RWPE1 (cell line): Measurements from ENCODE around the gene SNAP47.
A peak's percentile ranks its signal among the peaks of the same experiment; 100 is the strongest.

ENCODE experiments used
- CTCF ChIA-PET: fragments of 350-600 bp; sonication (Branson Sonifier 250); formaldehyde crosslinking; extraction: SDS; loops from one replicate; lab custom pipeline; 2021; lab: Yijun Ruan, JAX
- POLR2A ChIA-PET: fragments of 400-600 bp; formaldehyde crosslinking; extraction: SDS; loops from one replicate; lab custom pipeline; 2020; ENCODE audit warnings: antibody characterized with exemption; ENCODE audit not compliant: low non-redundant PET; lab: Yijun Ruan, JAX
- DNase-seq: peaks from one replicate; pipeline ENCODE4 v3.0.0; 2012; ENCODE audit warnings: low spot score
- H3K27ac ChIP-seq: fragments of 450-650 bp; 2 replicates; pipeline ENCODE4 v1.5.1; 2017
- CTCF ChIP-seq: fragments of 450-650 bp; conservative IDR thresholded peaks from 2 replicates; pipeline ENCODE4 v1.5.1; 2017; ENCODE audit warnings: low read depth, mild to moderate bottlenecking

Gene SNAP47

GRCh38 chr1:227731241-227731677, 4.0 kb upstream of the SNAP47 start:
- CTCF ChIA-PET: interaction anchor here (0.5 to 1.3 kb wide), 6 partner anchors 18 to 832 kb away, joined by 3 to 8 read pairs (median 4); partner anchors contain the start of gene PRSS38
- TF ChIP-seq CTCF: no peak
- DNase-seq: no peak
- peak overlapping the region; percentile 82 for H3K27ac ChIP-seq
- POLR2A ChIA-PET: no interaction called here

GRCh38 chr1:227731696-227732585, 3.3 kb upstream of the SNAP47 start:
- no peak for DNase-seq
- ChIA-PET POLR2A (interaction anchor here (0.6 kb wide), 1 partner anchor 63 kb away, joined by 4 read pairs; no protein-coding TSS in a partner anchor), CTCF (interaction anchor here (0.6 to 1.0 kb wide), 2 partner anchors 34 to 1182 kb away, joined by 3 read pairs; no protein-coding TSS in a partner anchor)
- H3K27ac ChIP-seq: peak overlapping the region; percentile 82
- TF ChIP-seq CTCF: no peak

- ChIA-PET CTCF (interaction anchor here (0.6 to 1.0 kb wide), 2 partner anchors 33 to 1183 kb away, joined by 3 read pairs; no protein-coding TSS in a partner anchor), POLR2A (interaction anchor here (0.6 kb wide), 1 partner anchor 62 kb away, joined by 4 read pairs; no protein-coding TSS in a partner anchor)
- DNase-seq: no peak
- no peak overlapping the region; the same call in 1 of the 2 replicates for H3K27ac ChIP-seq
- TF ChIP-seq CTCF: no peak
These were observed 2.5 kb upstream of the SNAP47 start for GRCh38 chr1:227732586-227733308.

- POLR2A ChIA-PET: no interaction called here
- TF ChIP-seq CTCF: no peak
- peak overlapping the region; percentile 6; the same call in 1 of the 2 replicates for H3K27ac ChIP-seq
- CTCF ChIA-PET: no interaction called here
- DNase-seq: no peak
These were observed 1.9 kb upstream of the SNAP47 start for GRCh38 chr1:227733309-227733705.

- ChIA-PET POLR2A (interaction anchor here (0.6 kb wide), 1 partner anchor 341 kb away, joined by 6 read pairs; no protein-coding TSS in a partner anchor), CTCF (no interaction called here)
- DNase-seq: no peak
- H3K27ac ChIP-seq: peak overlapping the region; percentile 73
- no peak for TF ChIP-seq CTCF
These were observed 1.3 kb upstream of the SNAP47 start for GRCh38 chr1:227733751-227734545.
